ENCODE results near the gene HINT1.

HINT1 gene

DNA sequence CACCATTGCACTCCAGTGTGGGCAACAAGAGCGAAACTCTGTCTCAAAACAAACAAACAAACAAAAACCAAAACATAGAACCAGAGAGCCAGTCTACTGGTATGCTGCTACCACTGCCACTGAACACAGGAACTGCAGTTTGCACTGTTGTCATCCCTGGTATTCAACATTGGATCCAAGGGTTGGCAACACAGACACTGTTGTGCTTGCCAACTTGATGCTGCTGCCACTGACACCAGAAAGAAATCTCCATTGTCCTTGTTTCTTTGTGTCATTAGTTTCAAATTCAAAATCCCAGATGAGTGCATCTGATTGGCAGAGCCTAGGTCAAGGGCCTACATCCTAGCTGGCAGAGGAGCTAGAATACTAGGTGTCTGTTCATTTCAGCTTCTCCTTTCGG, 16.2 kb downstream of the HINT1 start:
- no peak for TF ChIP-seq MAX (IDR thresholded peaks at IDR 0.05)
- TF ChIP-seq FOXM1 (IDR thresholded peaks at IDR 0.05; ENCODE audit: borderline replicate concordance, low read depth), result no peak
- no peak for TF ChIP-seq TCF12 (IDR thresholded peaks at IDR 0.05; ENCODE audit: low read depth)
- TF ChIP-seq RAD21 (IDR thresholded peaks at IDR 0.05; ENCODE audit: low read depth), result no peak
- TF ChIP-seq EP300 (IDR thresholded peaks at IDR 0.05; ENCODE audit: borderline replicate concordance), result no peak
- TF ChIP-seq EGR1 (IDR thresholded peaks at IDR 0.05), result no peak
- no peak for TF ChIP-seq TAF1 (IDR thresholded peaks at IDR 0.05; ENCODE audit: low read depth)
- no peak for TF ChIP-seq CREB1 (IDR thresholded peaks at IDR 0.05; ENCODE audit: low read depth)
- no peak for TF ChIP-seq YY1 (IDR thresholded peaks at IDR 0.05; ENCODE audit: low read depth)
- TF ChIP-seq ZBTB7A (IDR thresholded peaks at IDR 0.05; ENCODE audit: low read depth), result no peak
- TF ChIP-seq CEBPB (IDR thresholded peaks at IDR 0.05), result no peak
- no peak for TF ChIP-seq NFIC (IDR thresholded peaks at IDR 0.05)

DNA sequence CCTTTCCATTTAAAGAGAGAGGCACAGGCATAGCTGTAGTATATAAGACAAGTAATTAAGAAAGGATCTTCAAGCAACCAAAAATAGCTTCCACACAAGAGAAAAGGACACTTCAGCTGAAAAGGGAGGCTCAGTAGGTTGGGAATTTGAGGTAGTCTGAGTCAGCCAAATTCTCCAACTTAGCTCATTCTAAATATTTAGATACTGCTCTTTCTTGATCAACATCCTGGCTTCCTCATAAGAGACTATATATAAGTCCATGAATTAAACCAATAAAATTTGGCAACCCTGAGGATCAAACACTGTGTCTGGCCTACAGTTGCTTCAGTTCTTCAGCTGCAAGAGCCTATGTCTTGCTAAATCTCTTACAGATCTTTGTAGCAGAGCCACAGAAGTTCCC, 17.8 kb downstream of the HINT1 start:
- TF ChIP-seq TAF1 (IDR thresholded peaks at IDR 0.05; ENCODE audit: low read depth) (no peak), CEBPB (IDR thresholded peaks at IDR 0.05) (no peak)
- TF ChIP-seq, protein P1, sequence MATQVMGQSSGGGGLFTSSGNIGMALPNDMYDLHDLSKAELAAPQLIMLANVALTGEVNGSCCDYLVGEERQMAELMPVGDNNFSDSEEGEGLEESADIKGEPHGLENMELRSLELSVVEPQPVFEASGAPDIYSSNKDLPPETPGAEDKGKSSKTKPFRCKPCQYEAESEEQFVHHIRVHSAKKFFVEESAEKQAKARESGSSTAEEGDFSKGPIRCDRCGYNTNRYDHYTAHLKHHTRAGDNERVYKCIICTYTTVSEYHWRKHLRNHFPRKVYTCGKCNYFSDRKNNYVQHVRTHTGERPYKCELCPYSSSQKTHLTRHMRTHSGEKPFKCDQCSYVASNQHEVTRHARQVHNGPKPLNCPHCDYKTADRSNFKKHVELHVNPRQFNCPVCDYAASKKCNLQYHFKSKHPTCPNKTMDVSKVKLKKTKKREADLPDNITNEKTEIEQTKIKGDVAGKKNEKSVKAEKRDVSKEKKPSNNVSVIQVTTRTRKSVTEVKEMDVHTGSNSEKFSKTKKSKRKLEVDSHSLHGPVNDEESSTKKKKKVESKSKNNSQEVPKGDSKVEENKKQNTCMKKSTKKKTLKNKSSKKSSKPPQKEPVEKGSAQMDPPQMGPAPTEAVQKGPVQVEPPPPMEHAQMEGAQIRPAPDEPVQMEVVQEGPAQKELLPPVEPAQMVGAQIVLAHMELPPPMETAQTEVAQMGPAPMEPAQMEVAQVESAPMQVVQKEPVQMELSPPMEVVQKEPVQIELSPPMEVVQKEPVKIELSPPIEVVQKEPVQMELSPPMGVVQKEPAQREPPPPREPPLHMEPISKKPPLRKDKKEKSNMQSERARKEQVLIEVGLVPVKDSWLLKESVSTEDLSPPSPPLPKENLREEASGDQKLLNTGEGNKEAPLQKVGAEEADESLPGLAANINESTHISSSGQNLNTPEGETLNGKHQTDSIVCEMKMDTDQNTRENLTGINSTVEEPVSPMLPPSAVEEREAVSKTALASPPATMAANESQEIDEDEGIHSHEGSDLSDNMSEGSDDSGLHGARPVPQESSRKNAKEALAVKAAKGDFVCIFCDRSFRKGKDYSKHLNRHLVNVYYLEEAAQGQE (IDR thresholded peaks at IDR 0.05; ENCODE audit: low read depth), result no peak

- no peak for TF ChIP-seq EGR1 (IDR thresholded peaks at IDR 0.05)
- no peak for TF ChIP-seq EP300 (IDR thresholded peaks at IDR 0.05; ENCODE audit: borderline replicate concordance)
- TF ChIP-seq, protein P1 (IDR thresholded peaks at IDR 0.05; ENCODE audit: low read depth), result no peak
- TF ChIP-seq USF1 (IDR thresholded peaks at IDR 0.05), result no peak
These were observed 22.0 kb downstream of the HINT1 start for GRCh38 chr5:131142970-131143617.

DNA sequence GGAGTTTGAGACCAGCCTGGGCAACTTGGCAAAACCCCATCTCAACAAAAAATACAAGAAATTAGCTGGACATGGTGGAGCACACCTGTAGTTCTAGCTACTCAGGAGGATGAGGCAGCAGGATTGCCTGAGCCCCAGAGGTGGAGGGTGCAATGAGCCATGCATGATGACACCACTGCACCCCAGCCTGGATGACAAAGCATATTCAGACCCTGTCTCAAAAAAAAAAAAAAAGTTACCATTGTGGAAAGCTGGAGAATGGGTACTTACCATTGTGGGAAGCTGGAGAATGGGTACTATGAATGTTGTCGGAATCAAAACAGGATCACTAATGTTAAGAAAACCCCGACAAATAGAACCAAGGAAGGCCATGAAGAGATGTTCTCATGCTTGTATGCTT, 25.7 kb downstream of the HINT1 start:
- TF ChIP-seq EGR1 (IDR thresholded peaks at IDR 0.05), result no peak
- no peak for TF ChIP-seq CREB1 (IDR thresholded peaks at IDR 0.05; ENCODE audit: low read depth)
- no peak for TF ChIP-seq CEBPB (IDR thresholded peaks at IDR 0.05)
- TF ChIP-seq RAD21 (IDR thresholded peaks at IDR 0.05; ENCODE audit: low read depth), result no peak
- TF ChIP-seq TCF12 (IDR thresholded peaks at IDR 0.05; ENCODE audit: low read depth), result no peak
- TF ChIP-seq TAF1 (IDR thresholded peaks at IDR 0.05; ENCODE audit: low read depth), result no peak
- TF ChIP-seq TEAD4 (IDR thresholded peaks at IDR 0.05), result no peak
- TF ChIP-seq YY1 (IDR thresholded peaks at IDR 0.05; ENCODE audit: low read depth), result no peak
- TF ChIP-seq NFIC (IDR thresholded peaks at IDR 0.05), result no peak

DNA sequence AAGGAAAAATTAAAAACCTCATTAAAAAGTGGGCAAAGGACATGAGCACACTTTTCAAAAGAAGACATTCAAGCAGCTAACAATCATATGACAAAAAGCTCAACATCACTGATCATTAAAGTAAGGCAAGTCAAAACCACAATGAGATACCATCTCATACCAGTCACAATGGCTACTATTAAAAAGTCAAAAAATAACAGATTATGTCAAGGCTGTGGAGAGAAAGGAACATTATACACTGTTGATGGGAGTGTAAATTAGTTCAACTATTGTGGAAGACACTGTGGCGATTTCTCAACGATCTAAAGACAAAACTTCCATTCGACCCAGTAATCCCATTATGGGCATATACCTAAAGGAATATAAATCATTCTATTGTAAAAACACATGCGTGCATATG, 35.8 kb downstream of the HINT1 start:
- no peak for TF ChIP-seq TEAD4 (IDR thresholded peaks at IDR 0.05)
- no peak for TF ChIP-seq YY1 (IDR thresholded peaks at IDR 0.05; ENCODE audit: low read depth)
- no peak for TF ChIP-seq CREB1 (IDR thresholded peaks at IDR 0.05; ENCODE audit: low read depth)
- TF ChIP-seq EP300 (IDR thresholded peaks at IDR 0.05; ENCODE audit: borderline replicate concordance), result no peak
- no peak for TF ChIP-seq MAX (IDR thresholded peaks at IDR 0.05)
- no peak for TF ChIP-seq FOXM1 (IDR thresholded peaks at IDR 0.05; ENCODE audit: borderline replicate concordance, low read depth)
- no peak for TF ChIP-seq TAF1 (IDR thresholded peaks at IDR 0.05; ENCODE audit: low read depth)
- TF ChIP-seq EGR1 (IDR thresholded peaks at IDR 0.05), result no peak
- no peak for TF ChIP-seq TCF12 (IDR thresholded peaks at IDR 0.05; ENCODE audit: low read depth)
- TF ChIP-seq ZBTB7A (IDR thresholded peaks at IDR 0.05; ENCODE audit: low read depth), result no peak
- no peak for TF ChIP-seq RAD21 (IDR thresholded peaks at IDR 0.05; ENCODE audit: low read depth)
- TF ChIP-seq CEBPB (IDR thresholded peaks at IDR 0.05), result no peak
- TF ChIP-seq USF1 (IDR thresholded peaks at IDR 0.05), result no peak
- TF ChIP-seq, protein P1 (IDR thresholded peaks at IDR 0.05; ENCODE audit: low read depth), result no peak
- TF ChIP-seq NFIC (IDR thresholded peaks at IDR 0.05), result no peak
